BLaER1 treated with 17β-estradiol and CSF1 and Interleukin-3, amounts not matched to agents 10 nM and 100 nM (cell line): ENCODE results near the gene GALR2.
A peak's percentile ranks its signal among the peaks of the same experiment; 100 is the strongest.

Source experiments
- H3K27ac ChIP-seq, 11 experiments: shearing (Covaris generic); formaldehyde crosslinking; 2 replicates each; pipeline ENCODE4 v1.8.1; 2022
- H3K27me3 ChIP-seq, 11 experiments: shearing (Covaris generic); formaldehyde crosslinking; 2 replicates each; pipeline ENCODE4 v1.8.1; 2022
- H3K36me3 ChIP-seq, 11 experiments: shearing (Covaris generic); formaldehyde crosslinking; 2 replicates each; pipeline ENCODE4 v1.8.1; 2022
- H3K4me1 ChIP-seq, 10 experiments: shearing (Covaris generic); formaldehyde crosslinking; 2 replicates each; pipeline ENCODE4 v1.8.1; 2022
- H3K4me2 ChIP-seq, 11 experiments: shearing (Covaris generic); formaldehyde crosslinking; 2 replicates each; pipeline ENCODE4 v1.8.1; 2022
- H3K4me3 ChIP-seq, 10 experiments: shearing (Covaris generic); formaldehyde crosslinking; 2 replicates each; pipeline ENCODE4 v1.8.1; 2022
- H3K9ac ChIP-seq, 11 experiments: shearing (Covaris generic); formaldehyde crosslinking; 2 replicates each; pipeline ENCODE4 v1.8.1; 2022
- H3K9me3 ChIP-seq, 11 experiments: shearing (Covaris generic); formaldehyde crosslinking; replicated peaks in 1 of 11; 2 replicates each; pipeline ENCODE4 v1.8.1; 2022
- H4K20me1 ChIP-seq, 11 experiments: shearing (Covaris generic); formaldehyde crosslinking; 2 replicates each; pipeline ENCODE4 v1.8.1; 2022
- Cebpa-rat ChIP-seq, 11 experiments: shearing (Covaris generic); IDR thresholded peaks; 2 replicates each; pipeline ENCODE4 v1.8.1; 2022

GALR2 gene

GRCh38 chr17:76080768-76081287 is 6.2 kb downstream of the GALR2 start:
- peaks cover 33 to 44% (median 39%) of the 10 kb centered on the region in 11 experiments for H3K36me3 ChIP-seq
- H3K4me1 ChIP-seq, result peaks cover 49 to 55% (median 52%) of the 10 kb centered on the region in 10 experiments
- H4K20me1 ChIP-seq, result peaks cover 0 to 86% (median 29%) of the 10 kb centered on the region in 11 experiments; a peak in 15 of 22 replicates
- peak overlapping the region in 10 of 11 experiments; percentile 67 to 94 (median 88); a peak in 18 of 22 replicates for H3K4me2 ChIP-seq
- H3K27me3 ChIP-seq, result peaks cover 43 to 54% (median 49%) of the 10 kb centered on the region in 11 experiments
- no peak for TF ChIP-seq Cebpa-rat (IDR thresholded peaks at IDR 0.05)
- H3K9ac ChIP-seq, result peak overlapping the region in 2 of 11 experiments; percentile 12 to 34; a peak in 1 of 22 replicates
- H3K4me3 ChIP-seq, result no peak overlapping the region
- no peak overlapping the region for H3K27ac ChIP-seq
- H3K9me3 ChIP-seq, result no peaks in the 10 kb centered on the region

- TF ChIP-seq Cebpa-rat (IDR thresholded peaks at IDR 0.05), result no peak
- H3K27me3 ChIP-seq, result peaks cover 36 to 47% (median 42%) of the 10 kb centered on the region in 11 experiments
- peaks cover 0 to 79% (median 22%) of the 10 kb centered on the region in 11 experiments; a peak in 15 of 22 replicates for H4K20me1 ChIP-seq
- no peak overlapping the region for H3K27ac ChIP-seq
- peaks cover 41 to 48% (median 44%) of the 10 kb centered on the region in 10 experiments for H3K4me1 ChIP-seq
- no peak overlapping the region for H3K9ac ChIP-seq
- H3K4me2 ChIP-seq, result peak overlapping the region in 1 of 11 experiments; percentile 93; a peak in 1 of 22 replicates
- no peaks in the 10 kb centered on the region for H3K9me3 ChIP-seq
- H3K36me3 ChIP-seq, result peaks cover 40 to 52% (median 45%) of the 10 kb centered on the region in 11 experiments
- no peak overlapping the region for H3K4me3 ChIP-seq
Observed at GRCh38 chr17:76081295-76082210, 7.0 kb downstream of the GALR2 start.

GRCh38 chr17:76082326-76083251 is 8.0 kb downstream of the GALR2 start:
- 0 out of 22 replicates have a peak overlapping the region, but pooled peaks of 1 of the 11 experiments have one; percentile 14 for H3K9ac ChIP-seq
- H3K27ac ChIP-seq, result no peak overlapping the region
- H3K4me2 ChIP-seq, result no peak overlapping the region
- H3K27me3 ChIP-seq, result peaks cover 25 to 36% (median 32%) of the 10 kb centered on the region in 11 experiments
- H3K4me3 ChIP-seq, result no peak overlapping the region
- H4K20me1 ChIP-seq, result peaks cover 0 to 78% (median 22%) of the 10 kb centered on the region in 11 experiments; a peak in 14 of 22 replicates
- peaks cover 50 to 62% (median 55%) of the 10 kb centered on the region in 11 experiments for H3K36me3 ChIP-seq
- no peak for TF ChIP-seq Cebpa-rat (IDR thresholded peaks at IDR 0.05)
- peaks cover 31 to 37% (median 34%) of the 10 kb centered on the region in 10 experiments for H3K4me1 ChIP-seq
- no peaks in the 10 kb centered on the region for H3K9me3 ChIP-seq

- Histone ChIP-seq H3K9me3 (no peaks in the 10 kb centered on the region), H3K9ac (peak overlapping the region in 1 of 11 experiments; percentile 14; a peak in 2 of 22 replicates), H3K4me2 (no peak overlapping the region), H3K4me1 (peaks cover 20 to 26% (median 23%) of the 10 kb centered on the region in 10 experiments), H3K4me3 (no peak overlapping the region), H3K27me3 (peaks cover 15 to 25% (median 21%) of the 10 kb centered on the region in 11 experiments), H3K36me3 (peaks cover 60 to 73% (median 66%) of the 10 kb centered on the region in 11 experiments), H3K27ac (no peak overlapping the region), H4K20me1 (peaks cover 0 to 78% (median 22%) of the 10 kb centered on the region in 11 experiments; a peak in 14 of 22 replicates)
- no peak for TF ChIP-seq Cebpa-rat (IDR thresholded peaks at IDR 0.05)
Observed at GRCh38 chr17:76083536-76084182, 9.1 kb downstream of the GALR2 start.

GRCh38 chr17:76085066-76085730 is 10.6 kb downstream of the GALR2 start:
- peaks cover 0 to 10% (median 5%) of the 10 kb centered on the region in 11 experiments; a peak in 17 of 22 replicates for H3K27me3 ChIP-seq
- no peak overlapping the region for H3K4me3 ChIP-seq
- H3K27ac ChIP-seq, result no peak overlapping the region
- peaks cover 5 to 11% (median 8%) of the 10 kb centered on the region in 10 experiments for H3K4me1 ChIP-seq
- no peak overlapping the region for H3K9ac ChIP-seq
- H3K4me2 ChIP-seq, result no peak overlapping the region
- no peaks in the 10 kb centered on the region for H3K9me3 ChIP-seq
- peaks cover 0 to 73% (median 20%) of the 10 kb centered on the region in 11 experiments; a peak in 13 of 22 replicates for H4K20me1 ChIP-seq
- no peak for TF ChIP-seq Cebpa-rat (IDR thresholded peaks at IDR 0.05)
- peaks cover 76 to 88% (median 81%) of the 10 kb centered on the region in 11 experiments for H3K36me3 ChIP-seq

GRCh38 chr17:76085731-76086366 is 11.3 kb downstream of the GALR2 start:
- TF ChIP-seq Cebpa-rat (IDR thresholded peaks at IDR 0.05), result no peak
- Histone ChIP-seq H3K9me3 (no peaks in the 10 kb centered on the region), H3K27ac (no peak overlapping the region)

GRCh38 chr17:76086384-76086783 is 11.8 kb downstream of the GALR2 start:
- Histone ChIP-seq H3K9me3 (no peaks in the 10 kb centered on the region), H3K4me1 (peaks cover 0 to 3% (median 2%) of the 10 kb centered on the region in 10 experiments; a peak in 15 of 20 replicates), H3K36me3 (peaks cover 88 to 99% (median 93%) of the 10 kb centered on the region in 11 experiments), H3K4me2 (no peak overlapping the region), H3K27ac (no peak overlapping the region), H3K27me3 (no peaks in the 10 kb centered on the region), H3K4me3 (no peak overlapping the region), H3K9ac (no peak overlapping the region), H4K20me1 (peaks cover 0 to 70% (median 20%) of the 10 kb centered on the region in 11 experiments; a peak in 11 of 22 replicates)
- TF ChIP-seq Cebpa-rat (IDR thresholded peaks at IDR 0.05), result no peak

More at GRCh38 chr17:76085731-76086366, 11.3 kb downstream of the GALR2 start:
- Histone ChIP-seq H4K20me1 (peaks cover 0 to 70% (median 20%) of the 10 kb centered on the region in 11 experiments; a peak in 10 of 22 replicates), H3K9ac (no peak overlapping the region), H3K36me3 (peaks cover 82 to 95% (median 88%) of the 10 kb centered on the region in 11 experiments), H3K4me2 (no peak overlapping the region), H3K4me3 (no peak overlapping the region), H3K4me1 (peaks cover 0 to 5% (median 1%) of the 10 kb centered on the region in 10 experiments; a peak in 9 of 20 replicates), H3K27me3 (peaks cover 0 to 4% (median 0%) of the 10 kb centered on the region in 11 experiments; a peak in 4 of 22 replicates)
